ENCODE data around the gene SAA1. TPM values are rescaled to one million over a fixed set of nuclear protein-coding genes. Genes with fewer than 3 reads are reported as not detected.
A peak's percentile ranks its signal among the peaks of the same experiment; 100 is the strongest.

SAA1 gene
- total RNA-seq, 2 donors from 2014 or later, result 1.6 to 6.8 TPM

DNA sequence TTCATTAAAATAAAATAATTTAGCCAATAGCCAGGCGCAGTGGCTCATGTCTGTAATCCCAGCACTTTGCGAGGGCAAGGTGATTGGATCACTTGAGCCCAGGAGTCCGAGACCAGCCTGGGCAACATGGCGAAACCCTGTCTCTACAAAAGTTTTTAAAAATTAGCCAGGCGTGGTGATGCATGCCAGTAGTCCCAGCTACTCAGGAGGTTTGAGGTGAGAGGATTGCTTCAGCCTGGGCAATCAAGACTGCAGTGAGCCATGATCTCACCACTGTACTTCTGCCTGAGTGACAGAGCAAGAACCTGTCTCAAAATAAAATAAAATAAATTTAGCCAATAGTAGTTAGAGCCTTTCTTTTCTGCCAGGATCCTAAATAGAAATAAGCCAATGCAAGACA lies 43.6 kb downstream of the SAA1 start:
- DNase-seq (ENCODE audit: low spot score), result no peak
- H3K4me3 ChIP-seq, result no peak overlapping the region
- H3K4me1 ChIP-seq, result peaks cover 0 to 18% of the 10 kb centered on the region in 2 donors
- peaks cover 52% of the 10 kb centered on the region for H3K36me3 ChIP-seq
- H3K9me3 ChIP-seq, result no peaks in the 10 kb centered on the region
- no peaks in the 10 kb centered on the region for H3K27me3 ChIP-seq
- TF ChIP-seq CTCF (IDR thresholded peaks at IDR 0.05), result no peak
- no peak overlapping the region for H3K27ac ChIP-seq

DNA sequence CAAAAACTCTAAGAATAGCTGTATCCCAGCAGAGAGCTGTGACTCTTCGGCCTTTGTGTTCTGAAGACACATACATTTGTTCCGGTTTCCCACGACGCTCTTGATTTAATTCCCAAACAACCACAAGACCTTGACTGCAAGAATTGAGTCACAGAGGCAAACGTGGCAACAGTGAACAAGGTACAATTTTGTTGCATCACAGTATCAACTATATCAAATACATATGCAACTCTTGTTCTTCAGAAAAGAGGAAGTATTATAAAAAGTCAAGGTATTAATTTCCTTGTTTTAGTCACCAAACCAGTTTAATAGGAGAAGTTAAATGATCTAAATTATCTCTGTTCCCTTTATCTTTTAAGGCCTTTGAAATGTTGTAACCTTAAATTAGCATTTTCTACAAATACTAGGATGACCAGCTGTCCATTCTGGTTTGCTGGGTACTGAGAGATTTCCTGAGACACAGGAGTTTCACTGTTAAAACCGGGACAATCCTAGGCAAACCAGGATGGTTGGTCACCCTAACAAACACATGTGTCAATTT lies 44.8 kb downstream of the SAA1 start:
- Histone ChIP-seq H3K27ac (no peak overlapping the region), H3K36me3 (peaks cover 44% of the 10 kb centered on the region), H3K27me3 (no peaks in the 10 kb centered on the region), H3K4me3 (no peak overlapping the region), H3K9me3 (no peaks in the 10 kb centered on the region), H3K4me1 (peaks cover 0 to 25% of the 10 kb centered on the region in 2 donors)
- no peak for TF ChIP-seq CTCF (IDR thresholded peaks at IDR 0.05)
- no peak for DNase-seq (ENCODE audit: low spot score)

GRCh38 chr11:18312012-18312411 lies 45.9 kb downstream of the SAA1 start:
- Histone ChIP-seq H3K27ac (peak overlapping the region; percentile 39 to 71), H3K36me3 (peaks cover 38% of the 10 kb centered on the region), H3K27me3 (no peaks in the 10 kb centered on the region), H3K9me3 (no peaks in the 10 kb centered on the region), H3K4me3 (no peak overlapping the region), H3K4me1 (peaks cover 0 to 25% of the 10 kb centered on the region in 2 donors)
- TF ChIP-seq CTCF (IDR thresholded peaks at IDR 0.05), result no peak
- no peak for DNase-seq (ENCODE audit: low spot score)

- Histone ChIP-seq H3K9me3 (no peaks in the 10 kb centered on the region), H3K27me3 (no peaks in the 10 kb centered on the region), H3K4me3 (no peak overlapping the region), H3K4me1 (peaks cover 0 to 25% of the 10 kb centered on the region in 2 donors), H3K36me3 (peaks cover 32% of the 10 kb centered on the region), H3K27ac (peak overlapping the region; percentile 39 to 71)
- no peak for TF ChIP-seq CTCF (IDR thresholded peaks at IDR 0.05)
- DNase-seq (ENCODE audit: low spot score), result no peak
These were observed 46.8 kb downstream of the SAA1 start for GRCh38 chr11:18312663-18313420.

DNA sequence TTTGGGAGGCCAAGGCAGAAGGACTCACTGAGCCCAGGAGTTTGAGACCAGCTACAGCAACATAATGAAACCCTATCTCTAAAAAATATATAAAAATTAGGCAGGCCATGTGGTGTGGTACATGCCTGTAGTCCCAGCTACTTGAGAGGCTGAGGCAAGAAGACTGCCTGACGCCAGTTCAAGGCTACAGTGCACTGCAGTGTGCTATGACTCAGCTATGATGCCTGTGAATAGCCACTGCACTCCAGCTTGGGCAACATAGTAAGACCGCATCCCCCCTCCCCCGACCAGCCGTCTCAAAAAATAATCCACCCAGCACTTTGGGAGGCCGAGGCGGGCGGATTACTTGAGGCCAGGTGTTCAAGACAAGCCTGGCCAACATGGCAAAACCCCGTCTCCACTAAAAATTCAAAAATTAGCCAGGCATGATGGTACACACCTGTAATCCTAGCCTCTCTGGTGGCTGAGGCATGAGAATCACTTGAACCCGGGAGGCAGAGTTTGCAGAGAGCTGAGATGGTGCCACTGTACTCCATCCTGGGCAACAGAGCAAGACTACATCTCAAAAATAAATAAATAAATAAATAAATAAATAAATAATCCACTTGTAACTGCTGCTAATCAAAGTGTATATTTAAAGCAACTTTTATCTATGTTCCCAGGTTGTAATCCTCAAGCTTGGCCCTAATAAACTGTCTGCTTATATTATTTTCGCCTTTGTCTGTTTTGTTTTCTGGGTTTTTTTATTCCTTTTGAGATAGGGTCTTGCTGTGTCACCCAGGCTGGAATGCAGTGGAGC lies 48.1 kb downstream of the SAA1 start:
- no peak overlapping the region for H3K4me3 ChIP-seq
- DNase-seq (ENCODE audit: low spot score), result no peak
- no peak for TF ChIP-seq CTCF (IDR thresholded peaks at IDR 0.05)
- H3K4me1 ChIP-seq, result peaks cover 0 to 25% of the 10 kb centered on the region in 2 donors
- H3K36me3 ChIP-seq, result peaks cover 22% of the 10 kb centered on the region
- no peaks in the 10 kb centered on the region for H3K27me3 ChIP-seq
- no peaks in the 10 kb centered on the region for H3K9me3 ChIP-seq
- H3K27ac ChIP-seq, result no peak overlapping the region
